NCI-H345 (cell line): ENCODE results near the gene MPHOSPH9.

Experiments used
- DNase-seq: peaks from one replicate; lab custom pipeline; 2025; lab: John Stamatoyannopoulos, UW

Gene MPHOSPH9

GRCh38 chr12:123232807-123233504 is at the start of gene MPHOSPH9, which contains the start of gene MTRFR:
TSS of gene MPHOSPH9 (minus strand) at chr12:123233141. CDS start at chr12:123230364, 2,777 bp downstream.
TSS of gene MTRFR (plus strand) at chr12:123233436. CDS start at chr12:123253675, 20,239 bp downstream.
- DNase-seq = peak; percentile 100

GRCh38 chr12:123282111-123282510 is 49.2 kb upstream of the MPHOSPH9 start:
- DNase-seq = no peak

- DNase-seq = no peak
Measured at GRCh38 chr12:123280971-123281370, 48.0 kb upstream of the MPHOSPH9 start.

- DNase-seq = no peak
Measured at GRCh38 chr12:123278101-123278627, 45.2 kb upstream of the MPHOSPH9 start.

GRCh38 chr12:123273166-123273565 is 40.2 kb upstream of the MPHOSPH9 start:
- no peak for DNase-seq

- DNase-seq = peak; percentile 64
Measured at GRCh38 chr12:123271001-123271668, 38.2 kb upstream of the MPHOSPH9 start.

GRCh38 chr12:123270214-123271000 is 37.5 kb upstream of the MPHOSPH9 start:
- DNase-seq = no peak

- no peak for DNase-seq
Measured at GRCh38 chr12:123269896-123270213, 36.9 kb upstream of the MPHOSPH9 start.

- DNase-seq = no peak
Measured at GRCh38 chr12:123269395-123269892, 36.5 kb upstream of the MPHOSPH9 start.

GRCh38 chr12:123268850-123269249 is 35.9 kb upstream of the MPHOSPH9 start:
- DNase-seq = no peak

- DNase-seq = no peak
Measured at GRCh38 chr12:123267991-123268843, 35.3 kb upstream of the MPHOSPH9 start.

- no peak for DNase-seq
Measured at GRCh38 chr12:123267335-123267920, 34.5 kb upstream of the MPHOSPH9 start.

- no peak for DNase-seq
Measured at GRCh38 chr12:123266679-123267277, 33.8 kb upstream of the MPHOSPH9 start.

GRCh38 chr12:123265851-123266678 is 33.1 kb upstream of the MPHOSPH9 start:
- no peak for DNase-seq

GRCh38 chr12:123264642-123265041 is 31.7 kb upstream of the MPHOSPH9 start:
- no peak for DNase-seq

- DNase-seq = peak; percentile 40
Measured at GRCh38 chr12:123263196-123263817, 30.4 kb upstream of the MPHOSPH9 start.

- no peak for DNase-seq
Measured at GRCh38 chr12:123261196-123261595, 28.3 kb upstream of the MPHOSPH9 start.

GRCh38 chr12:123260081-123260480 is 27.1 kb upstream of the MPHOSPH9 start:
- DNase-seq = no peak

- DNase-seq = no peak
Measured at GRCh38 chr12:123258593-123258992, 25.7 kb upstream of the MPHOSPH9 start.
